Keratinocyte (primary cell): ENCODE measurements around the gene RAD54L. TPM values are rescaled to one million over a fixed set of nuclear protein-coding genes. Genes with fewer than 3 reads are reported as not detected.
"Not testable (repeated sequence)": the region's sequence is repeated elsewhere in the genome, so short reads cannot be mapped to it uniquely, and the experiment has no call there.

Experiments
- DNase-seq: peaks from one replicate; pipeline ENCODE4 v3.0.0-alpha.2; 2011; ENCODE audit warnings: low read depth, missing footprints, low spot score
- FAIRE-seq: peaks from 2 replicates; lab custom pipeline; 2011; peaks lifted over from hg19 to GRCh38; lab: Jason Lieb, UNC
- H2AFZ ChIP-seq: 2 replicates; pipeline ENCODE4 v1.6.0; 2012; ENCODE audit warnings: low read length, control low read depth, inconsistent platforms; ENCODE audit not compliant: control insufficient read depth
- H3K27ac ChIP-seq: 2 replicates; pipeline ENCODE4 v1.5.1; 2011; ENCODE audit warnings: low read length; ENCODE audit not compliant: control insufficient read depth, insufficient read depth
- H3K27me3 ChIP-seq: 3 replicates; pipeline ENCODE4 v1.6.0; 2011; ENCODE audit warnings: low read length; ENCODE audit not compliant: control insufficient read depth, insufficient read depth; ENCODE audit errors: extremely low read depth
- H3K36me3 ChIP-seq, 2 experiments: 2 replicates in 1 of 2; 3 replicates in 1 of 2; pipeline ENCODE4 v1.5.1; 2011; ENCODE audit warnings: low read length in 2 of 2, mild to moderate bottlenecking in 1 of 2; ENCODE audit not compliant: control insufficient read depth in 2 of 2, insufficient read depth in 2 of 2; ENCODE audit errors: extremely low read depth in 1 of 2
- H3K4me1 ChIP-seq: 3 replicates; pipeline ENCODE4 v1.5.1; 2011; ENCODE audit warnings: low read length; ENCODE audit not compliant: control insufficient read depth, insufficient read depth; ENCODE audit errors: extremely low read depth
- H3K4me2 ChIP-seq: 3 replicates; pipeline ENCODE4 v1.6.0; 2011; ENCODE audit warnings: low read depth, low read length; ENCODE audit not compliant: control insufficient read depth, insufficient read depth; ENCODE audit errors: extremely low read depth
- H3K4me3 ChIP-seq, 3 experiments: fragments of 200-600 bp in 1 of 3; sonication (generic) in 1 of 3; 2 replicates in 2 of 3; 3 replicates in 1 of 3; pipeline ENCODE4 v1.5.1; 2011 to 2016; ENCODE audit warnings: low read length in 3 of 3, mild to moderate bottlenecking in 3 of 3, control low read depth in 2 of 3, inconsistent platforms in 1 of 3, low read depth in 1 of 3, mixed read lengths in 1 of 3, mixed run types in 1 of 3, moderate library complexity in 1 of 3; ENCODE audit not compliant: control insufficient read depth in 2 of 3, insufficient read depth in 2 of 3; ENCODE audit errors: extremely low read depth in 1 of 3
- H3K79me2 ChIP-seq: 2 replicates; pipeline ENCODE4 v1.6.0; 2012; ENCODE audit warnings: low read length; ENCODE audit not compliant: control insufficient read depth, insufficient read depth
- H3K9ac ChIP-seq: 3 replicates; pipeline ENCODE4 v1.6.0; 2011; ENCODE audit warnings: low read length; ENCODE audit not compliant: control insufficient read depth, insufficient read depth; ENCODE audit errors: extremely low read depth
- H3K9me1 ChIP-seq: 3 replicates; pipeline ENCODE4 v1.6.0; 2011; ENCODE audit warnings: low read length; ENCODE audit not compliant: control insufficient read depth, insufficient read depth; ENCODE audit errors: extremely low read depth
- H3K9me3 ChIP-seq: 2 replicates; pipeline ENCODE4 v1.5.1; 2012; ENCODE audit warnings: low read depth, low read length; ENCODE audit not compliant: control insufficient read depth
- H4K20me1 ChIP-seq: 3 replicates; pipeline ENCODE4 v1.6.0; 2011; ENCODE audit warnings: low read length; ENCODE audit not compliant: control insufficient read depth, insufficient read depth; ENCODE audit errors: extremely low read depth
- EZH2 ChIP-seq: IDR thresholded peaks from one replicate; pipeline ENCODE4 v1.6.1; 2012; ENCODE audit warnings: inconsistent platforms, mild to moderate bottlenecking, low read length, moderate library complexity
- dilution Hi-C: fragments of 300-500 bp; cut with MboI; formaldehyde crosslinking; loops from one replicate; pipeline ENCODE4 v1.7.0; 2020; ENCODE audit warnings: low sequenced_read_pairs; ENCODE audit not compliant: extremely low pct_ligation_motif_present
- polyA plus RNA-seq, 5 experiments: library from polyadenylated mRNA; depleted of rRNA in 3 of 5; stranded (reverse) in 3 of 5; stranded (forward) in 1 of 5; unstranded in 1 of 5; fragments of >200 nt; gene quantifications; 1 replicate in 1 of 5; 2 replicates in 3 of 5; 3 replicates in 1 of 5; pipeline versions ENCODE4 v1.2.1 to v1.2.3, GENCODE V29; 2011 to 2012; ENCODE audit warnings: missing spikeins in 2 of 5, low read depth in 1 of 5, low replicate concordance in 1 of 5
- TF ChIP-seq, protein P1 (sequence below), 3 experiments: IDR thresholded peaks in 1 of 3; conservative IDR thresholded peaks in 1 of 3; optimal IDR thresholded peaks in 1 of 3; 2 replicates in 2 of 3; 3 replicates in 1 of 3; pipeline versions ENCODE3 to v1.5.1; 2011; ENCODE audit warnings: low read length in 3 of 3, mild to moderate bottlenecking in 3 of 3, moderate library complexity in 2 of 3, control low read depth in 1 of 3, inconsistent platforms in 1 of 3; ENCODE audit not compliant: insufficient read depth in 2 of 3; ENCODE audit errors: extremely low read depth in 1 of 3

Gene RAD54L
- polyA plus RNA-seq, 1 donor (not counting 4 experiments of a cell fraction or from before 2014, with no cell fraction given), result 3.8 TPM

DNA sequence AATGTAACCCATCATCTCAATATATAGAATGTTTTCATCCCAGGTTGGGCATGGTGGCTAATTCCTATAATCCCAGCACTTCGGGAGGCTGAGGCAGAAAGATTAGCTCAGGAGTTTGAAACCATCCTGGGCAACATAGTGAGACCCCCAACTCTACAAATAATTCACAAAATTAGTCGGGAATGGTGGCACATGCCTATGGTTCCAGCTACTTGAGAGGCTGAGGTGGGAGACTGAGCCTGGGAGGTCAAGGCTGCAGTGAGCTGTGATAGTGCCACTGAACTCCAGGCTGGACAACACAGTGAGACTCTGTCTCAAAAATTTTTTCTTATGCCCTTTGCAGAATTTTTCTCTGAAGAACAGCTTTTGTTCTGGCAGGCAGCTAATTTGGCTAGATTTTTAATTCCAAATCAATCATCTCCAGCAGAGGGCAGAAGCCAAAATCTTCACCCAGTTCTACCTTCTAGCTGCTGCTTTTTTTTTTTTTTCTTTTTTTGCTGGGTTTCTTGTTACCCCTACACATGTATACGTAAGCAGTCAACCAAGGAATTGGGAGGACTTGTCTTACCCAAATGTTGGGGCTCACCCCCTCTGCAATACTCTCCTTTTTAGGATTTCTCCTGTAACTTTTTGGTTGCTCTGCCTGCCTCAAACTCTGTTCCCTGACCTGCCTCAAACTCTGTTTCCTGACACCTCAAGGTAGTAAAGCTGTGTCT is 2.7 kb upstream of the RAD54L start:
- Histone ChIP-seq H3K9ac (no peak overlapping the region), H3K9me3 (no peaks in the 10 kb centered on the region), H2AFZ (peak overlapping the region; percentile 82), H3K36me3 (peaks cover 0 to under 1% of the 10 kb centered on the region in 2 experiments), H3K4me3 (no peak overlapping the region), H3K4me1 (peaks cover 14% of the 10 kb centered on the region), H4K20me1 (no peaks in the 10 kb centered on the region), H3K4me2 (no peak overlapping the region), H3K79me2 (peaks cover 15% of the 10 kb centered on the region), H3K9me1 (no peaks in the 10 kb centered on the region), H3K27ac (no peak overlapping the region), H3K27me3 (no peaks in the 10 kb centered on the region)
- dilution Hi-C loops, result no loop called here
- DNase-seq (no peak), FAIRE-seq (no peak)
- no peak for TF ChIP-seq EZH2
- TF ChIP-seq, protein P1, sequence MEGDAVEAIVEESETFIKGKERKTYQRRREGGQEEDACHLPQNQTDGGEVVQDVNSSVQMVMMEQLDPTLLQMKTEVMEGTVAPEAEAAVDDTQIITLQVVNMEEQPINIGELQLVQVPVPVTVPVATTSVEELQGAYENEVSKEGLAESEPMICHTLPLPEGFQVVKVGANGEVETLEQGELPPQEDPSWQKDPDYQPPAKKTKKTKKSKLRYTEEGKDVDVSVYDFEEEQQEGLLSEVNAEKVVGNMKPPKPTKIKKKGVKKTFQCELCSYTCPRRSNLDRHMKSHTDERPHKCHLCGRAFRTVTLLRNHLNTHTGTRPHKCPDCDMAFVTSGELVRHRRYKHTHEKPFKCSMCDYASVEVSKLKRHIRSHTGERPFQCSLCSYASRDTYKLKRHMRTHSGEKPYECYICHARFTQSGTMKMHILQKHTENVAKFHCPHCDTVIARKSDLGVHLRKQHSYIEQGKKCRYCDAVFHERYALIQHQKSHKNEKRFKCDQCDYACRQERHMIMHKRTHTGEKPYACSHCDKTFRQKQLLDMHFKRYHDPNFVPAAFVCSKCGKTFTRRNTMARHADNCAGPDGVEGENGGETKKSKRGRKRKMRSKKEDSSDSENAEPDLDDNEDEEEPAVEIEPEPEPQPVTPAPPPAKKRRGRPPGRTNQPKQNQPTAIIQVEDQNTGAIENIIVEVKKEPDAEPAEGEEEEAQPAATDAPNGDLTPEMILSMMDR (optimal IDR thresholded peaks at IDR 0.05 in 1 of 3, IDR thresholded peaks at IDR 0.05 in 1 of 3, conservative IDR thresholded peaks at IDR 0.05 in 1 of 3; ENCODE audit: extremely low read depth in 1 of 3, insufficient read depth in 2 of 3, low read length in 3 of 3), result peak in 2 of 3 experiments; percentile 33 to 54

DNA sequence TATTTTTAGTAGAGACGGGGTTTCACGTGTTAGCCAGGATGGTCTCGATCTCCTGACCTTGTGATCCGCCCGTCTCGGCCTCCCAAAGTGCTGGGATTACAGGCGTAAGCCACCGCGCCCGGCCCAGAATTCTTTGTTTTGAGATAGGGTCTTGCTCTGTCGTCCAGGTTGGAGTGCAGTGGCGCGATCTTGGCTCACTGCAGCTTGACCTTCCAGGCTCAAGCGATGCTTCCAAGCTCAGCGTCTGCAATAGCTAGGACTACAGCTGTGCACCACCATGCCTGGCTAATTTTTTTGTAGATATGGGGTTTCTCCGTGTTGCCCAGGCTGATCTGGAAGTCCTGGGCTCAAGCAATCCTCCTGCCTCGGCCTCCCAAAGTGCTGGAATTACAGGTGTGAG is 1.4 kb upstream of the RAD54L start:
- H3K27ac ChIP-seq, H2AFZ ChIP-seq, H3K9ac ChIP-seq, H3K9me1 ChIP-seq, H3K4me3 ChIP-seq, H3K27me3 ChIP-seq, H3K9me3 ChIP-seq, H4K20me1 ChIP-seq, dilution Hi-C loops, H3K36me3 ChIP-seq, DNase-seq, FAIRE-seq: not testable (repeated sequence)
- H3K4me1 ChIP-seq, result peaks cover 14% of the 10 kb centered on the region
- H3K4me2 ChIP-seq, result peak overlapping the region; percentile 95
- H3K79me2 ChIP-seq, result peaks cover 15% of the 10 kb centered on the region
